GM19023 (cell line): Measurements from ENCODE around the gene FTO.

Source experiments
- ATAC-seq: cut with Tn5 transposase; IDR thresholded peaks from one replicate; pipeline ENCODE4 v1.9.1; 2021; ENCODE audit warnings: mild to moderate bottlenecking, moderate library complexity; ENCODE audit not compliant: unreplicated experiment

The FTO gene

GRCh38 chr16:53779186-53779585 is 75.2 kb downstream of the FTO start:
- no peak for ATAC-seq

- ATAC-seq = no peak
Observed at GRCh38 chr16:53780051-53780450, 76.1 kb downstream of the FTO start.

- no peak for ATAC-seq
Observed at GRCh38 chr16:53781023-53781605, 77.2 kb downstream of the FTO start.

DNA sequence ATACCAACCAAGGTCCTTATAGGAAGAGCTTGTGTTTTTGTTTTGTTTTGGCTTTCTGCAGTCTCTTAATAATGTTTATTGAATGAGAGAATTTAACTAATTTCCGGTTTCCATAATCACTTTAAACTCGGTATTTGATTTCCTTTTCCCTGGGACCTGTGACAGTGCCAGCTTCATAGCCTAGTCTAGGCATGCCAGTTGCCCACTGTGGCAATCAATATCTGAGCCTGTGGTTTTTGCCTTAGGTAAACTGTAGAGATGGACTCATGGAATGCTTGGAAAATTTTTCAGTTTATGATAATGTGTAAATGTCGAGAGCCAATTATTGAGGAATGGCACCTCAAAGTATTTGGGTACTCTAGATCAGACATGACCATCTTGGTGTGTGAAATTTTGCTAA is 78.2 kb downstream of the FTO start:
- no peak for ATAC-seq

- ATAC-seq = no peak
Observed at GRCh38 chr16:53784291-53784690, 80.3 kb downstream of the FTO start.

- ATAC-seq = no peak
Observed at GRCh38 chr16:53785044-53785443, 81.1 kb downstream of the FTO start.

DNA sequence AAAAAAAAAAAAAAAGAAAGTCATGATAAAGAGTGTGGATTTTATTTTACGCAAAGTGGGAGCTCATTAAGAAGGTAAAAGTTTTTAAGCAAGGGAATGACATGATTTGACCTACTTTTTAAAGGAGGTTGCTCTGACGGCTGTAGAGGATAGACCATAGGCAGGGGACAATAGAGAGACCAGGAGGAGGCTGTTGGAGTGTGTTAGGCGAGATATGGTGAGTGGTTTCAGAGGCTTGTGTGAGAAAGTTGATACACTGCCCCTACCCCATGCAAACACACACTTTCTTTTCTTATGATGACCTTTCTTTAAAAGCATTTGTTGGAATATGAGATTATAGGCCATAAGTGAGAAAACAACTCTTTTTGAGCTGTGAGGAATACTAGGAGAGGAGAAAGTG is 82.0 kb downstream of the FTO start:
- ATAC-seq = no peak

GRCh38 chr16:53787423-53787822 is 83.5 kb downstream of the FTO start:
- ATAC-seq = no peak

- ATAC-seq = no peak
Observed at GRCh38 chr16:53789137-53789536, 85.2 kb downstream of the FTO start.

GRCh38 chr16:53792161-53792951 is 88.4 kb downstream of the FTO start:
- no peak for ATAC-seq

DNA sequence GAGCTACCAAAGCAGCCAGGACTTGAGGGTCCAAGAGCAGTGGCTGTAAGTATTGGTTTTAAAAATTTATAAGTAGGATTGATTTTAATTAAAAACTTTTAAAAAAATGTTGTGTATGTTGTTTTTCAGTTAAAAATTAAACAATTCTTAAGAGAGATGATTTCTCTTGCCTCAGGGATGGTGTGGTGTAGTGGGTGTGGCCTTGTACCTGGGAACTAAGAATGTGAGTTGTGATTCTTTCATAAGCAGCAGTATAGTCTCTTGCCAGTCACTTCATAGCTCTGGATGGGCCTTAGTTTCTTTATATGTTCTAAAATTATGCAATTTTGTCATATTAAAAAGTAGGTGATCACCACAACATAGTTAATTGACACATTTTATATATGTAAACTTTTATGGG is 99.5 kb downstream of the FTO start:
- ATAC-seq = no peak

DNA sequence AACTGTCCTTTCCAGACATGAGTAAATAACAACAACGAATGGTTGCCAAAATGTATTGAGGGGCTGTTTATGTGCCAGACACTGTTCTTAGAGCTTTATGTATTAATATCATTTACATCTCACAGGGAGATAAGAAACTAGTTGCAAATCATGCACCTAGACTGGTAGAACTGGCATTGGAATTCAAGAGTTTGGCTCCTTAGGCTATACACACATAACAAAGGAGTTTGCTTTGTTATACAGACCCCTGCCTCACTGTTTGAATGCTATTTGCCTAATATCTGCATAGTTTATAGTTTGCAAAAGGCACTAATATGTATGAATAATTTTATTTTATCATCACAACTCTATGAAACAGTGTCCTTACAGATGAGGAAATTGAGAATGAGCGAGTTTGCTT is 100.0 kb downstream of the FTO start:
- no peak for ATAC-seq

GRCh38 chr16:53804467-53804866 is 100.5 kb downstream of the FTO start:
- ATAC-seq = no peak

DNA sequence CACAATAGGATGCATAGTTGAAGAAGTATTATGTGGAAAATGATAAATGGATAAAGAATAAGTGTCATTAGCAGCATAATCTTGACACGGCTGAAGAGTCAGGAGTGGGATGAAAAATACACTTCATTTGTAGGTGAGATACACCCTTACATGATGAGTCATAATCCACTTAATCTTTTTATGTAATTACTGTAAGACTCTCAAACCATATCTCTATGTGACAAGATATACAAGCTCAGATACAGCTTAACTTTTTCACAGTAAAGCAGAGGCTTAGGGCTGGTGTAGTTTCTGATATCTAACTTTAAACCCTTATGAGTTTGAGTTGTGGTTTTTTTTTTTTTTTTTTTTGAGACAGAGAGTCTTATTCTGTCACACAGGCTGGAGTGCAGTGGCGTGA is 101.2 kb downstream of the FTO start:
- no peak for ATAC-seq

DNA sequence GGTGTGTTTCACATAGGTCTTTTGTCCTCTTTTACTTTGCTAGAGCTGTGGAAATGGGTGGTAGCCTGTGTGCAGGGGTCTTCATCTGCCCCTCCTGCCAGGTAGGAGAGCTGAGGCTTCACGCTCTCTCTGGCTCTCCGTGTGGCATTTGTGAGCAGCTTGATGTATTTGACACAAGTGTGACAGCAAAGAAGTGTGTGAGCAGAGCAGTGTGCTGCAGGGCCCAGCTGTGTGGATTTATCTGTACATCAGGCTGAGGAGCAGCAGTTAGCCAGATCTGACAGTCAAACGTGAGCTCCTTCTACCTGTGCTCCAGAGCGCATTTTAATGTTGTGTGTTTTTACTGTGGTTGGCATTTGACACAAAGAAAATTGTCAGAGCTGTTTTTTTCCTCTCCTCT is 101.8 kb downstream of the FTO start:
- no peak for ATAC-seq

DNA sequence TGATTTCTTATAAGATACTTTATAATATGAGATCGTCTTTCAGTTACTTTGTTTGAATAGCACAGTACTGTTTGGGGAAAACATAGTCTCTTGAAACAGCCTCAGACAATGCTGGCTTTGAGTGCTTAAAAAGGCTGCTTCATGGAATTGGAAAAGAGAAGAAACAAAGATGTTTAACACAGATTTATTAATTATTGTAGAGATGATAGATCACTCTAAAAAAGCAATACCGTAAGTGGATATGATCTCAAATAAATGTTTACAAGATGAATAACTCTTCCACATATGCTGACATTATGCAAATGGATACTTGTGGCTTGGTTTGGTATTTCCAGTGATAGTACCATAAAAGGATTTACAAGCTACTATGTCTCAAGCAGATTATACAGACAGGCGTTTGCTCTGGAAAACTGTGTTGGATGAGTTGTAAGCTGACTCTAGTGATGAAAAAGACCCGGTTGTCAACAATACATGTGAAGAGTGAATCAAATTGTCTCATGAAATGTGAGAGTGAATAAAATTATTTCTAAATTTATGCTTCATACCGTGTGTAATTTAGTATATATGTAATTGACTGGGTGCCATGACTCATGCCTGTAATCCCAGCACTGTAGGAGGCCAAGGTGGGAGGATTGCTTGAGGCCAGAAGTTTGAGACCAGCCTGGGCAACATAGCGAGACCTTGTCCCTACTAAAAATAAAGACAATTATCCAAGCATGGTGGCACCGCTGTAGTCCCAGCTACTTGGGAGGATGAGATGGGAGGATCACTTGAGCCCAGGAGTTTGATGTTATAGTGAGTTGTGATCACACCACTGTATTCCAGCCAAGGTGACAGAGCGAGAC is 105.4 kb downstream of the FTO start:
- no peak for ATAC-seq

GRCh38 chr16:53812914-53813313 is 109.0 kb downstream of the FTO start:
- ATAC-seq = no peak

- no peak for ATAC-seq
Observed at GRCh38 chr16:53814801-53815200, 110.8 kb downstream of the FTO start.

GRCh38 chr16:53816211-53816836 is 112.4 kb downstream of the FTO start:
- no peak for ATAC-seq

GRCh38 chr16:53817117-53817755 is 113.3 kb downstream of the FTO start:
- ATAC-seq = no peak
